ENCODE results near the gene NSG1.

The NSG1 gene

GRCh38 chr4:4390515-4391240 lies 3.8 kb downstream of the NSG1 start:
- TF ChIP-seq REST (IDR thresholded peaks at IDR 0.05; ENCODE audit: insufficient read depth in 1 of 2, low read depth in 2 of 2, low read length in 2 of 2): no peak
- no peak for TF ChIP-seq TAF1 (IDR thresholded peaks at IDR 0.05; ENCODE audit: borderline replicate concordance, insufficient read depth, low read length)
- TF ChIP-seq POLR2AphosphoS5 (IDR thresholded peaks at IDR 0.05; ENCODE audit: low read depth, low read length): no peak
- no peak for TF ChIP-seq SIN3A (IDR thresholded peaks at IDR 0.05; ENCODE audit: borderline replicate concordance, insufficient read depth, low read length)
- no peak for TF ChIP-seq FOXP2 (optimal IDR thresholded peaks at IDR 0.05; ENCODE audit: borderline replicate concordance, extremely low read depth, extremely low read length, insufficient read depth)

- TF ChIP-seq FOXP2 (optimal IDR thresholded peaks at IDR 0.05; ENCODE audit: borderline replicate concordance, extremely low read depth, extremely low read length, insufficient read depth): no peak
- TF ChIP-seq REST (IDR thresholded peaks at IDR 0.05; ENCODE audit: insufficient read depth in 1 of 2, low read depth in 2 of 2, low read length in 2 of 2): no peak
- TF ChIP-seq TAF1 (IDR thresholded peaks at IDR 0.05; ENCODE audit: borderline replicate concordance, insufficient read depth, low read length): no peak
These were observed 5.0 kb downstream of the NSG1 start for GRCh38 chr4:4391866-4392265.

DNA sequence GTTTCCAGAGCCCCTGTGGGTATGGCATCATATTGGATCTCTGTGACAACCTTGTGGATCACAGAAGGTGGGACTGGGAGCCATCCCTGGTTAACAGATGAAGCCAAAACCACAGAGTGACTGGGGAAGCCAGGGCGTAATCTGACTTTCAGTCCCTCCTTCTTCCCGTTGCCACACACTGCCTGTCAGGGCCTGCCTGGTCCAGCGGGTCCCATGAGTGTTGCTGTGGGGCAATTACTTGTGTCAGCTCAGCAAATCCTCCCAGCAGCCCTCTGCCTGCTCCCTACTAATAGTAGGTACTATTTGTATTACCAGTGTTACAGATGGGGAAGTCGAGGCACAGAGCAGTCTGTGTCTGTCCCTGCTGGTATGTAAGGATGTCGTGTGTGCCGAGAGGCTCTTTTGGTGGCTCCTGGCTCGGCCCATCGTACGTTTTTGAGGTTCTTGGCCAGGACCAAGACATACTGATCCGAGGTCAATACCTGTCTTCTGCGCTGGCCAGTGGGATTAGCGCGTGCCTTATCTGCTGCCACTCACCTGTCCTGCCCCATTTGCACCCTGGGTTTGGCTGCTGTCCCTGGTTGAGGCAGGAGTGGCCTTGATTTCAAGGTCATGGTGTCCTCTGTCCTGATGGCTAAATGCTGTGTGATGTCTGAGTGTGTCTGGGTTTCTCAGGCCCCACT lies 5.7 kb downstream of the NSG1 start:
- TF ChIP-seq POLR2AphosphoS5 (IDR thresholded peaks at IDR 0.05; ENCODE audit: low read depth, low read length): no peak

DNA sequence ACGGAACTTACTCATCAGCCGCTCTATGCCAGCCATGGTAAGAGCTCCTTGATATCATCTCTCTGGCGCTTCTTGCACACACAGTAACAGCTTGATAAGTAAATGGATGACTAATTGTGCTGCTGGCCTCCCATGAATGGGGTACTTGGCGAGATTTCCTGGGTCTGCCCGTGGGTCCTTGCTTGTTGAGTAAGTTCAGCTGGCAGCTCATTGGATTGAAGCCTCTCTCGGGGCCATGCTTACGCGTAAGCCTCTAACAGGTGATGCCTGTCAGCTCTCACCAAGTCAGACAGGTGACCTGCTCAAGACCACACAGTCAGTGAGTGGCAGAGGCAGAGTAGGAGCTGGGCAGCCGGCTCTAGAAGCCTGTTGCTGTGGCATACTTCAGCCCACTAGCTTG lies 7.7 kb downstream of the NSG1 start:
- TF ChIP-seq TAF1 (IDR thresholded peaks at IDR 0.05; ENCODE audit: borderline replicate concordance, insufficient read depth, low read length): no peak
- TF ChIP-seq SIN3A (IDR thresholded peaks at IDR 0.05; ENCODE audit: borderline replicate concordance, insufficient read depth, low read length): no peak
- no peak for TF ChIP-seq POLR2AphosphoS5 (IDR thresholded peaks at IDR 0.05; ENCODE audit: low read depth, low read length)
- no peak for TF ChIP-seq FOXP2 (optimal IDR thresholded peaks at IDR 0.05; ENCODE audit: borderline replicate concordance, extremely low read depth, extremely low read length, insufficient read depth)
- no peak for TF ChIP-seq REST (IDR thresholded peaks at IDR 0.05; ENCODE audit: insufficient read depth in 1 of 2, low read depth in 2 of 2, low read length in 2 of 2)

GRCh38 chr4:4395371-4395770 lies 8.5 kb downstream of the NSG1 start:
- TF ChIP-seq TAF1 (IDR thresholded peaks at IDR 0.05; ENCODE audit: borderline replicate concordance, insufficient read depth, low read length) (no peak), REST (IDR thresholded peaks at IDR 0.05; ENCODE audit: insufficient read depth in 1 of 2, low read depth in 2 of 2, low read length in 2 of 2) (no peak), FOXP2 (optimal IDR thresholded peaks at IDR 0.05; ENCODE audit: borderline replicate concordance, extremely low read depth, extremely low read length, insufficient read depth) (no peak), POLR2AphosphoS5 (IDR thresholded peaks at IDR 0.05; ENCODE audit: low read depth, low read length) (no peak)
